COLO829 (cell line): ENCODE measurements around the gene TMEM170A.
A peak's percentile ranks its signal among the peaks of the same experiment; 100 is the strongest.
"Not testable (repeated sequence)": the region's sequence is repeated elsewhere in the genome, so short reads cannot be mapped to it uniquely, and the experiment has no call there.

Experiments used
- DNase-seq: peaks from one replicate; pipeline ENCODE4 v3.0.0; 2012; ENCODE audit warnings: low spot score

TMEM170A gene

DNA sequence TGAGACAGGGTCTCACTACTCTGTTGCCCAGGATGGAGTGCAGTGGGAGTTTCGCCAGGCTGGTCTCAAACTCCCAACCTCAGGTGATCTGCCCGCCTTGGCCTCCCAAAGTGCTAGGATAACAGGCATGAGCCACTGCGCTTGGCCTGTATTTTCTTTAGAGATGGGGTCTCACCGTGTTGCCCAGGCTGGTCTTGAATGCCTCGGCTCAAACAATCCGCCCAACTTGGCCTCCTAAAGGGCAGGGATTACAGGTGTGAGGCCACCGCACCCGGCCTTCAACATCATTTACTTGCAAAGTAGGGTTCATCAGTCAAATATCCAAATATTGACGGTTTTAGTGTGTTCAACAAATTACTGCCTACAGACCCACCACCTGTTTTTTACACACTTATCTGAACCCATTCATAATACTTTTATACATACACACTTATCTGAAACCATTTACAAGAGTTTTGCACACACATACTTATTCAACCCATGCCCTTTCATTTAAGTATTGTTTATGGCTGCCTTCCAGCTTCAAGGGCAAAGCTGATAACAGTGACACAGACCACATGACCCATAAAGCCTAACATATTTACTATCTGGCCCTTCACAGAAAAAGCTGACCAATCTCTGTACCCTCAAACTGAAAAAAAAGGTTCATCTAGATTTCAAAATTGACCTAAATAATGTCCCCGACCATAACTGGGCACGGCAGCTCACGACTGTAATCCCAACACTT is 11.9 kb downstream of the TMEM170A start:
- no peak for DNase-seq

DNA sequence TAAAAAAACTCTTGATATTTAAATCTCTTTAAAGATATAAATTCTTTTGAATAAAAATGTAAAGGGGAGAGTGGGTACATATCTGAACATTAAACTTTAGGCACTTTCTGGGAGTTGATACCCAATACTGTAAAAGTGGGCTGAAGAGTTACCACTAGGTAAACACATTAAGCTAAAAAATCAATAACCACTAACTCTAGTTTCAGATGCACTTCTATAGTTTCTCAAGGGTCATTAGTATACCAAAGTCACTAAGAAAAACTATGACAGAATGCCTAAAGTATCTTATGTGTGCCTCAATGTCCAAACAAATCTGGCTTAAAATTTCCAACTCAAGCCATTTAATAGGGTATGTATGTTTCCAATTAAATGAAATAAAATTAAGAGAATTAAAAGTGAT is 18.1 kb downstream of the TMEM170A start:
- DNase-seq: no peak

DNA sequence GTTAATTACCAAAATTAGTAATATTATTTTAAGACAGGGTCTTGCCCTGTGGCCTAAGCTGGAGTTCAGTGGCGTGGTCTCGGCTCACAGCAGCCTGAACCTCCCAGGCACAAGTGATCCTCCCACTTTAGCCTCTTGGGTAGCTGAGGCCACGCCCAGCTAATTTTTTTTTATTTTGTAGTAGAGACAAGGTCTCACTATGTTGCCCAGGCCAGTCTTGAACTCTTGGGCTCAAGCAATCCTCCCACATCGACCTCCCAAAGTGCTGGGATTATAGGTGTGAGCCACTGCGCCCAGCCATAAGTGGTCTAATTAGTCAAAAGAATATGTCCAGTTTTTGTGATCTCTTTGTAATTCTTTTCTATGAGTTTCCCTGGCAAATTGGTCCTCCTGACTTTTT is 19.2 kb downstream of the TMEM170A start:
- no peak for DNase-seq

DNA sequence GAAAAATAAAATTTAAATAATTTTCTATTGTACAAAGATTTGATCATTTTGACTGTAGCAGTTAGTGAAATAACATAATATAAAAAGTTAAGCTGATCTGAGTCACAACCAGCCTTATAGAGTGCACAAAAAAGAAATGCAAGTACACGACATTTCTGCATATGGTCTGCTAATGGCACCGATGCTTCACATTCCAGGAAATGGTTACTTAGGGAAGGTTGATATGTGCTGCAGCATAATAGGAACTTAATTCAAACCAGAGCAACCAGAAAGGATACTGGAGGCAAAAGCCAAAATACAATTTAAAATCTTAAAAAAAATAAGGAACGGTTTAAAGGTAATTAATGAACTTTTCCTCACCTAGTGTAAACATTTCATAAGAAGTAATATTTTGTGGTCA is 21.2 kb downstream of the TMEM170A start:
- DNase-seq: no peak

DNA sequence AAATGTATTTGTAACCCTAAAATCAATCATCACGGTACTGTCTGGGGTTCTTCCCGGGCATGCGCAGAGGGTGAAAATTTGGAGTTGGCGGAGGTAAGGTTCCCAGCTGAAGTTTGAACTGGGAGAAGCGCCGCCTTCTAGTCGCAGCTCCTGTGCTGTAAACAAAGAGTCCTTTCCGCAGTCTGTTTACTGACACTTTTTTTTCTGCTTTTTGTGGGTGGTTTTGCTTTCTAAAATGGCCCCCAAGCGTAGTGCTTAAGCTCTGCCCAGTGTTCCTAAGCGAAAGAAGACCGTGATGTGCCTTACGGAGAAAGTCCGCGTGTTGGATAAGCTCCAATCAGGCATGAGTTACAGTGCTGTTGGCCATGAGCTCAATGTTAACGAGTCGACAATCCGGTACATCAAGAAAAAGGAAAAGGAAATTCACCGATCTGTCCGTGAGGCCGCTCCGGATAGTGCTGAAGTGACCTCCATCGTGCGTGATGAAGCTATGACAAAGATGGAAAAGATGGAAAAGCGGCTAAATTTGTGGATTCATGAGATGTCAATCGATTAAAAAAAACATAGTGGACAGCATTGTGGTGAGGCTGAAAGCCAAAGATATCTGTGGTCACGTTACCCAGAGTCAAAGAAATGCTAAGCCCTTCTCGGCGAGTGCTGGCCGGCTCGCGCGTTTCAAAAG is 30.6 kb downstream of the TMEM170A start:
- peak; percentile 80 for DNase-seq

DNA sequence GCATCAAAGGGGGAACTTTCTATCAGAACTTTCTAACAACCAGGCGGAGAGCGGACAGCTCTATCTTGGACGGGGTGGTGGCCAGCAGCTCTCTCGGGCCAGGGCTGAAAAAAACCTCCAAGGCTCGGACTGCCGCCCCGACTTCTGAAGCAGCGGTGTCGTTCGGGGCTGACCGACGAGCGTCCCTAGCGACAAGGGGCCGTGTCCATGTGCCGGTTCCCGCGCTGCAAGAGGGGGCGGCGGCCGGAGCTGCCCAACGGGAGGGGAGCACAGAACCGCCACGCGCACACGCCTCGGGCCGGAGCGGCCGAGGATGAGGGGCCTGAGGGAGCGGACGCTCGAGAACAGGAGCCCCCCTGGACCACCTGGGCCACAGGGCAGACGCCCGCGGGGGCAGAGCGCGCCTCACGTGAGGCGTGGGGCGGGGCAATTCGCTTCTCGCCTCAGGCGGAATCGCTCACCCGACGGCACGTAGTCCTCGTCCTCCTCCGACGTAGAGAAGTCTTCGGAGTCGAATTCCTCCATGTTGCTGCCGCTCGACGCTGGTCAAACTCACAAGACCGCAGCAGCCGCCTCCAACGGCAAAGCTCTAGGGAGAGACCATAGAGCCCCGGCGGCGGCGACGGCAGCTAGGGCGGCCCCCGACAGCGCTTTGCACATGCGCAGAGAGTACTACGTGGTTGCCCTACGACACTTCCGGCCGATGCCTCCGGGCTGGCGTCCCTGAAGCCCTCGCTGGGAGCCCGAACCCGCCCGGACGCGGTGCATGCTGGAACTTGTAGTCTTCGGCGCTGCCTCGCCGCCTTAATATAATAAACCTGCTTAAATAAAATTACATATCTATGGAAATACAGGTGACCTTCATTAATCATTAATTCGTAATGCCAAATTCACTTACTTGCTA is 31.4 kb downstream of the TMEM170A start, which contains the start of gene CFDP1:
TSS of gene CFDP1 (minus strand) at position 676 of the 904 bp plus-strand sequence. CDS start at position 525, 151 bp downstream.
- peak; percentile 96 for DNase-seq

DNA sequence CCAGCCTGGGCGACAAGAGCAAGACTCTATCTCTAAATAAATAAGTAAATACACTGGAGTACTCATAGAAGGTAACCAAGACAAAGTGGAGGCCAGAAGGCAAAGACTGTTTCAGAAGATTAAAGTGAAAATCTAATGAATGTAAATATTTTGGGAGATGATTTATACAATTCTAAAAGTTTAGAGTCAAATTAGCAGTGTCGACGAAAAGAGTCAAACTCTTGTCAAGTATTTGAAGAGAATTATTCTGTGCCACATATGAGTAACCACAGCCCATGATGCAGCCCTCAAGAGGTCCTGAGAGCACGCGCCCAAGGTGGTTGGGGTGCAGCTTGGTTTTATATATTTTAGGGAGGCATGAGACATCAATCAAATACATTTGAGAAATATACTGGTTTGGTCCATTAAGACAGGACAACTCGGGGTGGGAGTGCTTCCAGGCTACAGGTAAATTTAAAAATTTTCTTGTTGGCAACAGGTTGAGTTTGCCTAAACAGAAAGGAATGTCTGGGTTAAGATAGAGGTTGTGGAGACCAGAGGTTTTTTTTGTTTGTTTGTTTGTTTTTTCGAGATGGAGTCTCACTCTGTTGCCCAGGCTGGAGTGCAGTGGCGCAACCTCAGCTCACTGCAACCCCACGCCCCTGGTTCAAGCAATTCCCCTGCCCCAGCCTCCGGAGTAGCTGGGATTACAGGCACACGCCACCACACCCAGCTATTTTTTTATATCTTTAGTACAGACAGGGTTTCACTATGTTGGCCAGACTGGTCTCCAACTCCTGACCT is 34.7 kb downstream of the TMEM170A start:
- no peak for DNase-seq

DNA sequence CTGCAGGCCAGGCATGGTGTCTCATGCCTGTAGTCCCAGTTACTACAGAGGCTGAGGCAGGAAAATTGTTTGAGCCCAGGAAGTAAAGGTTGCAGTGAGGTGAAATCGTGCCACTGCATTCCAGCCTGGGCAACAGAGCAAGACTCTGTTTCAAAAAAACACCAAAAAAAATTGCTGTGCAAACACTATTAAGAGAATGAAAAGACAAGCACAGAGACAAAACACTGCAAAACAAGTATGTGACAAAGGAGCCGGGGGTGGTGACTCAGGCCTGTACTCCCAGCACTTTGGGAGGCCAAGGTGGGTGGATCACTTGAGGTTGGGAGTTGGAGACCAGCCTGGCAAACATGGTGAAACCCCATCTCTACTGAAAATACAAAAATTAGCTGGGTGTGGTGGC is 38.0 kb downstream of the TMEM170A start:
- DNase-seq: not testable (repeated sequence)

DNA sequence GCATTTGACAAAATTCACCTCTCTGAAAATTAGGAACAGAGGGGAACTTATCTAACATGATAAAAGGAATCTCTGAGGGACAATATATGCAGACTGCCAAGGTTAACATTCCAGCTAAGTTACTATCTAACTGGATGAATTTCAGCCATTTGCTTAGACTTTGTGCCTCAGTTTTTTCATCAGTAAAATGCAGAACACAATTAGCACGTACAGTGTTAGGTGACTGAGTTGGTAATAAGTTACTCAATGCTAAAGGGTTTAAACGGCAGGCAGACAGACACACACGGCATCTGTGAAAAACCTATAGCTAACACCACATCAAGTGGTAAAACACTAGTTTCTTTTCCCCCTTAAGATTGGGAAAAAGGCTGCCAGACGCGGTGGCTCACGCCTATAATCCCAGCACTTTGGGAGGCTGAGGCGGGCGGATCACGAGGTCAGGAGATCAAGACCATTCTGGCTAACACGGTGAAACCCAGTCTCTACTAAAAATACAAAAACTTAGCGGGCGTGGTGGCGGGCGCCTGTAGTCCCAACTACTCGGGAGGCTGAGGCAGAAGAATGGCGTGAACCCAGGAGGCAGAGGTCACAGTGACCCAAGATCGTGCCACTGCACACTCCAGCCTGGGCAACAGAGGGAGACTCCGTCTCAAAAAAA is 40.3 kb downstream of the TMEM170A start:
- not testable (repeated sequence) for DNase-seq

DNA sequence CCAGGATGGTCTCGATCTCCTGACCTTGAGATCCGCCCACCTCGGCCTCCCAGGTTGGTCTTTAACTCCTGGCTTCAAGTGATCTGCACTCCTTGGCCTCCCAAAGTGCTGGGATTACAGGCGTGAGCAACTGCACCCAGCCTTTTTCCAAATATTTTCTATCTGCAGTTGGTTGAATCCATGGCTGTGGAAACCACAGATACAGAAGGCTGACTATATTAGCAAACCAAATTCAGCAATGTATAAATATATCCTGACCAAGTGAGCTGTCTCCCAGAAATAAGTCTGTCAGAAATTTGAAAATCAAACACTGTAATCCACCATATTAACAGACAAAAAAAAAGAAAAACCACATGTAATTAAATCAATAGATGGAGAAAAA is 40.8 kb downstream of the TMEM170A start:
- no peak for DNase-seq

DNA sequence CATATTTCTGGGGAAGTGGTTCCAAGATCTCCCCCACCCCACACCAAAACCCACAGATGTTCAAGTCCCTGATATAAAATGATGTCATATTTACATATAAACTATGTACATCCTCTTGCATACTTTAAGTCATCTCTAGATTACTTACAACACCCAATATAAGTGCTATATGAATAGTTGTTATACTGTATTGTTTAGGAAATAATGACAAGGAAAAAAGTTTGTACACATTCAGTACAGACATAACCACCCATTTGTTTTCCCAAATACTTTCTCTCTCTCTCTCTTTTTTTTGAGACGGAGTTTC is 42.7 kb downstream of the TMEM170A start:
- DNase-seq: no peak

DNA sequence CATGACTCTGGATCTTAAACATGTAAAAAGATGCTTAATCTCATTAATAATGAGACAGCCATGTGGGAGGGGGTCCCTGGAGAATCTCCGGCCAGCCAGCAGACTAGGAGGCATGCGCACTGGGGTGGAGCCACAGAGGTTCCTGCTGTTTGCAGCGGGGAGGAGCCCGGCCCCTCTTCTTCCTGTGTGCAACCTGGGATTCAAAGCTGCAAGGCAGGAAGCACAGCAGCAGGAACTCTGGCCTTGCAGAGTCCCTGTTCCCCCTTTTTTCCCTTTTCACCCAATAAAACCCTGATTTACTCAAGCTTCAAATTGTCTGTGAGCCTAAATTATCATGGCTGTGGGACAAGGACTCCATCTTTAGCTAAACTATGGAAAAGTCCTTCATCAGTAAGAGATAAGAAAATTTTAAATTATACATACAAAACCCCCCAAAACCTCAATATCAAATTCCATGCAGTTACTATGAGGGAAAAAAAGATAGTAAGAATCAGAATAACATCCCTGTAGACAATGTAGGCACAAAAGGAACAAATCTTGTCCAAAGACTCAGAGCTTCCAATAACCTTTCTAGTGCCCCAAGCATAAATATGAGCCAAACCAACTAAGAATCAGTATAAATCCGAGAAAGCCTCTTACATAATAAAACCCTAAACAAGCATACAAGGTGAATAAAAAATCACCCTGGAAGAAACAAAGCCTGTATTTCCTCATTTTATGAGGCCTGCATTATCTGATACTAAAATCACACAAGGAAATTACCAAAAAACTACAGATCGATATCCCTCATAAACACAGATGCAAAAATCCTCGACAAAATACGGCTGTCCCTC is 43.3 kb downstream of the TMEM170A start:
- peak; percentile 20 for DNase-seq

DNA sequence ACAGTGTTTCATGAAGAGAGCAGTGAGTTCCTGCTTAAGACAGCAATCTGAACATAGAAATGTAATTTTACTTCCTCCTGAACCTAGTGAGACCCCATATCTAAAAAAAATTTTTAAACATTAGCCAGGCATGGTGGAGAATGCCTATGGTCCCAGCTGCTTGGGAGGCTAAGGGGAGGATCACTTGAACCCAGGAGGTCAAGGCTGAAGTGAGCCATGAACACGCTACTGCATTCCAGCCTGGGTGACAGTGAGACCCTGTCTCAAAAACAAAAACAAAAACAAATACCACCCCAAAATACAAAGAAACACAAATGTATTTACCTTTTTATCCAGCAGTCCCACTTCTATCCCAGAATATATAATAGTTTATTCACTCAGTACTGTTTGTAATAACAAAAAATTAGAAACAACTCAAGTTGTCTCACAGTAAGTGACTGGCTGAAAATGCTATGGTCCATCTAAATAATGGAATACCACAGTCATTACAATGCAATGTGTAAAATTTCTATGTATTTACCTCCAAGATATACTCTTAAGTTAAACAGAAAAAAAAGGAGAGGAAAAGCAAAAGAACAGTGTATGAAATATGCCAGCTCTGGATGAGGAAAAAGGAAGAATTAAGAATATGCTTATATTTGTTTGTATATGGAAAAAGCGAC is 47.5 kb downstream of the TMEM170A start:
- DNase-seq: no peak

DNA sequence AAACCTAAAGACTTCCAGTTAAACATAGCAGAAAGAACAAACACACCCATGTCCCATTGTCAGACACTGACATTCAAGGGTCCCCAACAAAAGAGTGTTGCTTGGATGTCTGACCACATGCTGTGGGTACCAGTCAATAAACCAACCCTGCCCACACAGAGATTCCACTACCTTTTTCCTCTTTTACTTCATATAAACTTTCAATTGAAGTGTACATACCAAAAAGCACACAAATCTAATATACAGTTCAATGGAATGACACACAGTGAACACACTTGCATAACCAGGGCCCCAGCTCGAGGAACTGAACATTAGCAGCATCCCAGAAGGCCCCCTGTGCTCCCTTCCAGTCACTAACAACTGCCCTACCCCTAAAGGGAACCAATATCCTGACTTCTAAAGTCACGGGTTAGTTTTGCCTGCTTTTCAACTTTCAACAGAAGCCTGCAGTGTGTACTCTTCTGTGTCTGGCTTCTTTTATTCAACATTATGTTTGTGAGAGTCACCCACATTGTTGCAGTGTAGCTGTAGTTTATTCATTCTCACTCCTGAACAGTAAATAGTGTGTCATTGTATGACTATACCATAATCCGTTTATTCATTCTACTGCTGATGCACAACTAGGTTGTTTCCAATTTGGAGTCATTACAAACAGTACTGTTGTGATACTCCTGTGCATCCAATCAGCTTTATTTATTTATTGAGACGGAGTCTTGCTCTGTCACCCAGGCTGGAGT is 49.2 kb downstream of the TMEM170A start:
- DNase-seq: no peak

DNA sequence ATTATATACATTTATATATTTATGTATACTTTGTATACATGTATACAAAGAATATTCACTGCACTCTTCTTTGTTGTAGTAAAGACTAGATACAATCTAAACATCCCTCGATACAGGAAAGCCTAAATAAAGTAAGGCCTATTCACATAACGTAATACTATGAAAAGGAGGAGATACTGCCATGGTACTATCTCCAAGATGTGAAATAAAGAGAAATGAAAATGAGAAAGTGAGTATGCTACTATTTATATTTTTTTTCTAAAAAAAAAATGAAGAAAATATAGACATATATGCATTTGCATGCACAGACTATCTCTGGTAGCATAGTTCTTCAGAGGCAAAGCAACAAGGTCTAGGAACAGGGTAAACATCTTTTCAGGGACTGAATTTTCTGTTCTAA is 50.5 kb downstream of the TMEM170A start:
- DNase-seq: no peak

DNA sequence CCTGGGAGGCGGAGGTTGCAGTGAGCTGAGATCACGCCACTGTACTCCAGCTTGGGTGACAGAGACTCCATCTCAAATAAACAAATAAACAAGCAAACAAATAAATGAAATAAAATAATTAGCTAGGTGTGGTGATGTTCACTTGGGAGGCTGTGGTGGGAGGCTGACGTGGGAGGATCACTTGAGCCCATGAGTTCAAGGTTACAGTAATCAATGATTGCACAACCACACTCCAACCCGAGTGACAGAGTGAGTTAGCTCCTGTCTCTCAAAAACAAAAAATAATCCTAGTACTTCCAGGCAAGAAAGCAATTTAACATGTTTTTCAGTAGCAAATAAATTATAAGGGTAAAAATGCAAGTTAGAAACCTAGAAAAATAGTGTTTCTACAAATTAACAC is 57.5 kb downstream of the TMEM170A start:
- no peak for DNase-seq

DNA sequence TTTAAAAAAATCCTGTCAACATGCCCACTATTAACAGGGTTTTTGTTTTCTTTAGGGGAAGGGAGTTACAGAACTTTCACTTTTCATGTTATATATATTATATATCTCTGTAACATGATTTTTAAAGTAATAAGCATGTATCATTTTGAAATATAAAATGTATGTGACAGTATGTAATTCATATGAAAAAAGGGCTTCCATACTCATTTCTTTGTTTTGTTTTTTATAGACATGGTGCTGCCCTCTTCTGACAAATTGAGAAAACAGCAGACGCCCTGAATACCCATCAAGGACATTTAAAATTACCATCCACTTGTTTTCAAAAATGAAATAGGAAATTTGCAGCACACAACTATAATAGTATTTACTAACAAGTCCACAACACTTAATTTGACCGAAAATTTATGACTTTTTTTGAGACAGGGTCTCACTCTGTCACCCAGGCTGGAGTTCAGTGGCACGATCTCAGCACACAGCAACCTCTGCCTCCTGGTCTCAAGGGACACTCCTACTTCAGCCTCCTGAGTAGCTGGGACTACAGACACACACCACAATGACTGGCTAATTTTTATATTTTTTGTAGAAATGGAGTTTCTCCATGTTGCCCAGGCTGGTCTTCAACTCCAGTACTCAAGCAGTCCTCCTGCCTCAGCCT is 61.5 kb downstream of the TMEM170A start:
- DNase-seq: no peak

DNA sequence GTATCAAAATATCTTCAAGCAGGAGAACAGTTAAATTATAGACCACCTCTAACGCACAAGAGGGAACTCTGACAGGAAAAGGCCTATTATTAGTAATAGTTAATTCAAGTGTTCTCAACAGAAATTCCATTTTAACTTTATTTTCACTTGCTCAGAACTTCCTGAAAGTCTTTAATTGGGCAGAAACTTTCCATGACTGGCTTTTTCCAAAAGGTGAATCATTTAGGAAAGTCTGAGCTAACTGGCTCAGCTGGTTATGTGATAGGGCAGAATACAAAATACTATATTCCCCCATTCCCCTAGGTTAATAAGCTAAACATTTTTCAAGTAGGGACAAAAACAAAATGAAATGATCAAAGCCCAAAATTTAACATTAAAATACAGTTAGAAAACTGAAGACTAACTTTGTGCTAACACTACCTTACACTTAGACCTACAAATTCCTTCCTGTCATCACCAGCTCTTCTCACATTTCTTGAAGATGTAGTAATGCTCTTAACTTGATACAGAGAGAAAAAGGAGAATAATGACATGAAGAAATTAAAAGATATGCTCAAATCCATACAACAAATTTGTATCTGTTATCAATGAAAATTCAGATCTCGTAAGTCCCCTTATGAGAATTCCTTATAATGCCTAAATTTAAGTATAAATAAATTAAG is 62.2 kb downstream of the TMEM170A start:
- DNase-seq: no peak
